HG03520 (cell line): Measurements from ENCODE around the gene HPS3.

Experiments used
- ATAC-seq: cut with Tn5 transposase; IDR thresholded peaks from one replicate; pipeline ENCODE4 v1.9.1; 2021; ENCODE audit warnings: mild to moderate bottlenecking, moderate library complexity; ENCODE audit not compliant: unreplicated experiment

The HPS3 gene

GRCh38 chr3:149120051-149120972, 9.1 kb upstream of the HPS3 start:
- ATAC-seq, result no peak

GRCh38 chr3:149122721-149123578, 6.5 kb upstream of the HPS3 start:
- ATAC-seq, result no peak

- ATAC-seq, result peak; percentile 1
Observed at GRCh38 chr3:149128821-149129220, 617 bp upstream of the HPS3 start.

- no peak for ATAC-seq
Observed at GRCh38 chr3:149131589-149131988, 2.2 kb downstream of the HPS3 start.

GRCh38 chr3:149134575-149134974, 5.1 kb downstream of the HPS3 start:
- no peak for ATAC-seq

- ATAC-seq, result no peak
Observed at GRCh38 chr3:149142682-149143081, 13.2 kb downstream of the HPS3 start.

- ATAC-seq, result peak; percentile 22
Observed at GRCh38 chr3:149145356-149145755, 15.9 kb downstream of the HPS3 start.

- peak; percentile 72 for ATAC-seq
Observed at GRCh38 chr3:149145974-149146373, 16.5 kb downstream of the HPS3 start.

- no peak for ATAC-seq
Observed at GRCh38 chr3:149150436-149150835, 21.0 kb downstream of the HPS3 start.

- no peak for ATAC-seq
Observed at GRCh38 chr3:149151843-149152242, 22.4 kb downstream of the HPS3 start.

- peak; percentile 94 for ATAC-seq
Observed at GRCh38 chr3:149152420-149152819, 23.0 kb downstream of the HPS3 start.

GRCh38 chr3:149153402-149153801, 24.0 kb downstream of the HPS3 start:
- ATAC-seq, result no peak

GRCh38 chr3:149160754-149161300, 31.4 kb downstream of the HPS3 start:
- ATAC-seq, result no peak

- ATAC-seq, result no peak
Observed at GRCh38 chr3:149162007-149162406, 32.6 kb downstream of the HPS3 start.

GRCh38 chr3:149163066-149163465, 33.6 kb downstream of the HPS3 start:
- ATAC-seq, result no peak

GRCh38 chr3:149167898-149168297, 38.5 kb downstream of the HPS3 start:
- ATAC-seq, result no peak

GRCh38 chr3:149170672-149171071, 41.2 kb downstream of the HPS3 start:
- no peak for ATAC-seq

GRCh38 chr3:149174901-149175300, 45.5 kb downstream of the HPS3 start:
- peak; percentile 96 for ATAC-seq

GRCh38 chr3:149177122-149177521, 47.7 kb downstream of the HPS3 start:
- no peak for ATAC-seq

- no peak for ATAC-seq
Observed at GRCh38 chr3:149179220-149179619, 49.8 kb downstream of the HPS3 start.

- no peak for ATAC-seq
Observed at GRCh38 chr3:149180057-149180573, 50.7 kb downstream of the HPS3 start.
